Stimulated activated CD8-positive, alpha-beta memory T cell treated with anti-CD3 and anti-CD28 coated beads, Interleukin-15, amount 100 ng/mL, for 24 hours (primary cell): ENCODE measurements around the gene FANCF.
A peak's percentile ranks its signal among the peaks of the same experiment; 100 is the strongest.

Experiments used
- DNase-seq: peaks from one replicate; pipeline ENCODE4 v3.0.0-alpha.2; 2020; ENCODE audit warnings: low read depth

The FANCF gene

GRCh38 chr11:22624742-22625447 is 728 bp downstream of the FANCF start:
- peak; percentile 16 for DNase-seq

- no peak for DNase-seq
Observed at GRCh38 chr11:22617868-22618267, 7.8 kb downstream of the FANCF start.

GRCh38 chr11:22603933-22604332 is 21.7 kb downstream of the FANCF start:
- DNase-seq: no peak

GRCh38 chr11:22602504-22602903 is 23.1 kb downstream of the FANCF start:
- DNase-seq: no peak

GRCh38 chr11:22599458-22599857 is 26.2 kb downstream of the FANCF start:
- DNase-seq: no peak

- no peak for DNase-seq
Observed at GRCh38 chr11:22597062-22597461, 28.6 kb downstream of the FANCF start.

- DNase-seq: no peak
Observed at GRCh38 chr11:22584976-22585375, 40.6 kb downstream of the FANCF start.

- DNase-seq: no peak
Observed at GRCh38 chr11:22583963-22584492, 41.6 kb downstream of the FANCF start.

- DNase-seq: no peak
Observed at GRCh38 chr11:22582151-22582410, 43.5 kb downstream of the FANCF start.

- DNase-seq: no peak
Observed at GRCh38 chr11:22581354-22582150, 44.1 kb downstream of the FANCF start.

- no peak for DNase-seq
Observed at GRCh38 chr11:22577854-22578253, 47.8 kb downstream of the FANCF start.
